Heart right ventricle (tissue), 16 donors: ENCODE data around the gene RASAL2. TPM values are rescaled to one million over a fixed set of nuclear protein-coding genes. Genes with fewer than 3 reads are reported as not detected.

Experiments used
- ATAC-seq, 8 donors: fragments of 200-7000 bp; cut with Tn5 transposase; one replicate each; pipeline ENCODE4 v1.9.1; 2020; ENCODE audit warnings: mild to moderate bottlenecking in 8 of 8, moderate library complexity in 8 of 8, moderate number of reproducible peaks in 1 of 8
- DNase-seq, 2 donors: peaks; one replicate each; pipeline ENCODE4 v3.0.0-alpha.2; 2020
- H3K27ac ChIP-seq, 10 donors: fragments of 200-600 bp; sonication (generic) in 2 of 10; one replicate each; pipeline versions ENCODE4 v1.5.0 to v1.8.0; 2020 to 2022; ENCODE audit warnings: mild to moderate bottlenecking in 3 of 10
- H3K27me3 ChIP-seq, 7 donors: fragments of 200-600 bp; one replicate each; pipeline ENCODE4 v1.8.0; 2021 to 2022; ENCODE audit warnings: mild to moderate bottlenecking in 2 of 7
- H3K36me3 ChIP-seq, 9 donors: fragments of 200-600 bp; sonication (generic) in 1 of 9; one replicate each; pipeline versions ENCODE4 v1.5.0 to v1.8.0; 2020 to 2022; ENCODE audit warnings: mild to moderate bottlenecking in 2 of 9
- H3K4me1 ChIP-seq, 9 donors: fragments of 200-600 bp; sonication (generic) in 1 of 9; one replicate each; pipeline versions ENCODE4 v1.5.0 to v1.8.0; 2020 to 2022; ENCODE audit warnings: mild to moderate bottlenecking in 4 of 9
- H3K4me3 ChIP-seq, 10 donors: fragments of 200-600 bp; sonication (generic) in 2 of 10; one replicate each; pipeline versions ENCODE4 v1.5.0 to v1.8.0; 2020 to 2022; ENCODE audit warnings: mild to moderate bottlenecking in 7 of 10, moderate library complexity in 2 of 10
- H3K9me3 ChIP-seq, 11 donors: fragments of 200-600 bp in 10 of 11; sonication (generic) in 2 of 11; one replicate each; pipeline versions ENCODE4 v1.5.0 to v1.8.0; 2013 to 2022; ENCODE audit warnings: mild to moderate bottlenecking in 2 of 11, control low read depth in 1 of 11, moderate library complexity in 1 of 11
- WGBS, 2 donors: extraction: QIAGEN DNeasy Blood & Tissue Kit; methylation state at CpG; one replicate each; pipeline ENCODE4 v1.1.7; 2013; ENCODE audit warnings: inconsistent platforms in 1 of 2; 5-methylcytosine and 5-hydroxymethylcytosine counted together
- intact Hi-C, 10 donors: fragments of 100-400 bp; cut with DNase I; formaldehyde crosslinking; loops; one replicate each; pipeline versions ENCODE4 v1.11.1 to v1.14.2; 2022
- polyA plus RNA-seq, 2 donors: library from polyadenylated mRNA; stranded (reverse); fragments of 200-250 nt; gene quantifications; one replicate each; pipeline ENCODE4 v1.2.3, GENCODE V29; 2013
- total RNA-seq, 10 donors: library from RNA; stranded (reverse); fragmentation: NEBNext Ultra II Directional in 3 of 10; extraction: Animal tissue kit (Norgen Biotek cat#: 25700) in 3 of 10; gene quantifications; one replicate each; pipeline versions ENCODE4 v1.2.1 to v1.2.4, GENCODE V29; 2021 to 2023
- TF ChIP-seq, protein P1 (sequence below), 9 donors: fragments of 200-600 bp; sonication (generic) in 2 of 9; IDR thresholded peaks; one replicate each; pipeline versions ENCODE4 v1.5.0 to v1.8.0; 2021 to 2022; ENCODE audit warnings: antibody characterized with exemption in 9 of 9, mild to moderate bottlenecking in 5 of 9, moderate library complexity in 1 of 9
- donor health status: Arrhythmogenic right ventricular cardiomyopathy.
- donor health status: ischemic (EF 13 %, LVEDD 7.1; RV severe dilation, severe dysfunction).
- donor health status: healthy with polysubstance abuse.
- donor health status: DM: no; HTN: yes; CAD: no.
- donor health status: DM: no; HTN: no; CAD: no.
- donor health status: ischemic (EF 25% LVEDD 6.9; RV normal size, moderate dysfunction).
- donor health status: ischemic (EF 25% LVEDD 5.7; RV mildly dilated, moderate dysfunction).
- donor health status: healthy.
- donor health status: DM: yes; HTN: yes; CAD: no.
- donor health status: Ischemic cardiomyopathy.
- donor health status: ischemic (EF 35%, LVEDD 5.7; RV mildly dilated, moderate dysfunction).
- donor health status: nonischemic (EF 11% LVEDD 7.7; RV severe dilation, severe dysfunction).
- donor health status: DM: yes; HTN: yes; CAD: no.
- donor health status: PGD.
- donor health status: ischemic (EF 29% LVEDD 5.4; RV normal size, mild dysfunction).
- donor health status: nonischemic (EF 23%, LVEDD 6.1; RV moderate dilation, normal function).

Gene RASAL2
- total and polyA plus RNA-seq, 12 donors, result 3.5 to 59.8 (median 36.2) TPM

- peak overlapping the region; percentile 1 to 97 (median 47) for H3K27ac ChIP-seq
- ATAC-seq, result peak in 1 of 8 donors; percentile 37
- H3K4me1 ChIP-seq, result peaks cover 7 to 91% (median 71%) of the 10 kb centered on the region in 9 donors
- WGBS, 2 donors, result 27 to 43% methylated on average over 2 of the region's 2 CpGs
- no peak overlapping the region for H3K4me3 ChIP-seq
- H3K9me3 ChIP-seq, result no peaks in the 10 kb centered on the region
- no peaks in the 10 kb centered on the region for H3K27me3 ChIP-seq
- TF ChIP-seq, protein P1, sequence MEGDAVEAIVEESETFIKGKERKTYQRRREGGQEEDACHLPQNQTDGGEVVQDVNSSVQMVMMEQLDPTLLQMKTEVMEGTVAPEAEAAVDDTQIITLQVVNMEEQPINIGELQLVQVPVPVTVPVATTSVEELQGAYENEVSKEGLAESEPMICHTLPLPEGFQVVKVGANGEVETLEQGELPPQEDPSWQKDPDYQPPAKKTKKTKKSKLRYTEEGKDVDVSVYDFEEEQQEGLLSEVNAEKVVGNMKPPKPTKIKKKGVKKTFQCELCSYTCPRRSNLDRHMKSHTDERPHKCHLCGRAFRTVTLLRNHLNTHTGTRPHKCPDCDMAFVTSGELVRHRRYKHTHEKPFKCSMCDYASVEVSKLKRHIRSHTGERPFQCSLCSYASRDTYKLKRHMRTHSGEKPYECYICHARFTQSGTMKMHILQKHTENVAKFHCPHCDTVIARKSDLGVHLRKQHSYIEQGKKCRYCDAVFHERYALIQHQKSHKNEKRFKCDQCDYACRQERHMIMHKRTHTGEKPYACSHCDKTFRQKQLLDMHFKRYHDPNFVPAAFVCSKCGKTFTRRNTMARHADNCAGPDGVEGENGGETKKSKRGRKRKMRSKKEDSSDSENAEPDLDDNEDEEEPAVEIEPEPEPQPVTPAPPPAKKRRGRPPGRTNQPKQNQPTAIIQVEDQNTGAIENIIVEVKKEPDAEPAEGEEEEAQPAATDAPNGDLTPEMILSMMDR (IDR thresholded peaks at IDR 0.05), result no peak
- intact Hi-C loops, result loop anchor here in 1 of 10 donors (5.0 kb wide), 1 partner anchor 36 kb away; no protein-coding TSS in a partner anchor
- H3K36me3 ChIP-seq, result no peaks in the 10 kb centered on the region
- no peak for DNase-seq
These were observed 7.3 kb downstream of the RASAL2 start for GRCh38 chr1:178101266-178101630.

DNA sequence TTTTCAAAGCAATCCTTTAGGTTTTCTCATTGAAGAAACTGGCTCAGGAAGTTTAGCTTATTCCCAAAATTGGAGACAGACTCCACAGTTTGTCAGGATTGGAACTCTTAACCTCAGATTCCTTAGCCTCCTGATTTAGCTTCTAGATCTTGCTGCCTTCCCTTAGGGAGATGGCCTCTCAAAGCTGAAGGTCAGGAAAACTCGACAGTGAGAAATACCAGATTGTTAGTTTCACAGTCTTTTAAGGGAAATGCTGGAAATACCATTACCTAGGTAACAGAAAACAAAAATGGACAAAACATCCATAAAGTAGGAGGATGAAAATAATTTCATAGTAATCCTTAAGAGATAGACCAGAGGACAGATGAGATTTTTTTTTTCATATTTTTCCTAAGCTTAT lies 7.8 kb downstream of the RASAL2 start:
- Histone ChIP-seq H3K27ac (peak overlapping the region in 8 of 10 donors; percentile 1 to 97 (median 56)), H3K36me3 (no peaks in the 10 kb centered on the region), H3K9me3 (no peaks in the 10 kb centered on the region), H3K4me1 (peaks cover 7 to 91% (median 69%) of the 10 kb centered on the region in 9 donors), H3K27me3 (no peaks in the 10 kb centered on the region), H3K4me3 (no peak overlapping the region)
- DNase-seq, result peak in 1 of 2 donors; percentile 48
- peak in 6 of 8 donors; percentile 43 to 67 (median 48) for ATAC-seq
- TF ChIP-seq, protein P1 (IDR thresholded peaks at IDR 0.05), result no peak
- intact Hi-C loops, result loop anchor here in 1 of 10 donors (5.0 kb wide), 1 partner anchor 36 kb away; no protein-coding TSS in a partner anchor
- 7 to 10% methylated on average over 1 of the region's 1 CpG for WGBS, 2 donors

- WGBS, 2 donors, result 81 to 86% methylated on average over 4 of the region's 4 CpGs
These were observed 8.3 kb downstream of the RASAL2 start for GRCh38 chr1:178102218-178102617.

GRCh38 chr1:178107823-178108222 lies 13.9 kb downstream of the RASAL2 start:
- Histone ChIP-seq H3K36me3 (no peaks in the 10 kb centered on the region), H3K4me3 (no peak overlapping the region), H3K27ac (no peak overlapping the region), H3K4me1 (peaks cover 0 to 47% (median 34%) of the 10 kb centered on the region in 9 donors), H3K9me3 (no peaks in the 10 kb centered on the region), H3K27me3 (no peaks in the 10 kb centered on the region)
- WGBS, 2 donors, result 29 to 39% methylated on average over 1 of the region's 1 CpG
- ATAC-seq (no peak), DNase-seq (no peak)
- TF ChIP-seq, protein P1 (IDR thresholded peaks at IDR 0.05), result no peak
- intact Hi-C loops, result loop anchor here in 2 of 10 donors (5.0 kb wide), 2 partner anchors 39 to 54 kb away; no protein-coding TSS in a partner anchor

More at GRCh38 chr1:178102218-178102617, 8.3 kb downstream of the RASAL2 start:
- Histone ChIP-seq H3K27ac (peak overlapping the region in 4 of 10 donors; percentile 1 to 97 (median 90)), H3K27me3 (no peaks in the 10 kb centered on the region), H3K9me3 (no peaks in the 10 kb centered on the region), H3K4me3 (no peak overlapping the region), H3K36me3 (no peaks in the 10 kb centered on the region), H3K4me1 (peaks cover 7 to 91% (median 66%) of the 10 kb centered on the region in 9 donors)
- TF ChIP-seq, protein P1 (IDR thresholded peaks at IDR 0.05), result no peak
- no peak for DNase-seq
- ATAC-seq, result no peak
- intact Hi-C loops, result loop anchor here in 1 of 10 donors (5.0 kb wide), 1 partner anchor 35 kb away; no protein-coding TSS in a partner anchor
